HG02571 (cell line): ENCODE measurements around the gene IFTAP.
A peak's percentile ranks its signal among the peaks of the same experiment; 100 is the strongest.
"Not testable (repeated sequence)": the region's sequence is repeated elsewhere in the genome, so short reads cannot be mapped to it uniquely, and the experiment has no call there.

Source experiments
- ATAC-seq: cut with Tn5 transposase; IDR thresholded peaks from one replicate; pipeline ENCODE4 v1.9.1; 2021; ENCODE audit warnings: mild to moderate bottlenecking, moderate library complexity; ENCODE audit not compliant: unreplicated experiment

IFTAP gene

DNA sequence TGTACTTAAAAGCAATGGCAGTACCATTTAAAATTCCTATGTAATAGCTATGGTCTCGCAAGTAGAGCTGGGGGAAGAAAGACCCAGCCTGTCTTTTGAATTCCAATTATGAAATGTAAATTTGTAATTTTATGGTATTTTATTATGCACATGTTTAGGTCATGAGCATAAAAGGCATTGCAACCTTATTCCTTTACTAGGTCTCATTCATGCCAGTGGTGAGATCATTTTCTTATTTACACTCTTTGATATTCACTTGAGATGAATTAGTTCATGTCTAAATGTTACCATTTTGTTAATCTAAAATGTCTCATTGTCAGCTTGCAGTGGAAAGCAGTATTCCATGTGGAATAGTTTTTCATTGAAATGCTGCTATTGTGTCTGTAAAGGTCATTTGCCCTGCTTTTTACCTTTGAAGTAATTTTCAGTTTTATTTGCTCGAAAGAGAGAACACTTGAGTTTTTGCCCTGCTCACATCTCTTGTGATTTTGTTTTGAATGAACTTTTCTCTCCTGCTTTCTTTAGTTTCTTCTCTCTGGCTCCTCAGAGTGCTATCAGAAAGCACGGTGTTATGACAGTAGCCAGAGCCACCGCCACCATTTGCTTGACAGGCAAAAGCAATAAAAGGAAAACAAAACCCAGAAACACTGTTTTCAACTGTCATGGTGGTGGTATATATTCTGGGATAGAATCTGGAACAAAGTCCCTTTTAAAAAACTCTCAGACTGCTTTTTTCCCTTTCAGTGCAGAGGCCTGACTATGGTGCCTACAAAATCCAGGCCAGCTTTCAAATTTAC, 41.0 kb downstream of the IFTAP start:
- no peak for ATAC-seq

DNA sequence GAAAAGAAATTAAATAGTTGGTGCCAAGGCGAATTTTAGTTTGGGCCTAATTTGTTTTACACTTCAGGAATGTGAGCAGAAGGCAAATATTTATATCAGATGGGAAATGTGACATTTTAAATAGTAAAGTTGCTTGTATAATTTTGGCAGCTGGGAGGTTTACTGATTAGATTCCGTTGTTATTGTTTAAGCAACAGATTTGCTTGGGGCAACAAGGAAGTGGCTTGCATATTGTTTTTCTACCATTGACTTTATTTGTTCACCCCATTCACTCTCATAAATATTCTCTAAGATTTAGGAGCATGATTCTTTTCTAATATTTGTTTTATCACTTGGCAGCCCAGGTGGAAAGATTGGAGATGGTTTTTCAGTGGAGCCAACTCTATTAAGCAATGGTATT, 44.3 kb downstream of the IFTAP start:
- ATAC-seq: no peak

DNA sequence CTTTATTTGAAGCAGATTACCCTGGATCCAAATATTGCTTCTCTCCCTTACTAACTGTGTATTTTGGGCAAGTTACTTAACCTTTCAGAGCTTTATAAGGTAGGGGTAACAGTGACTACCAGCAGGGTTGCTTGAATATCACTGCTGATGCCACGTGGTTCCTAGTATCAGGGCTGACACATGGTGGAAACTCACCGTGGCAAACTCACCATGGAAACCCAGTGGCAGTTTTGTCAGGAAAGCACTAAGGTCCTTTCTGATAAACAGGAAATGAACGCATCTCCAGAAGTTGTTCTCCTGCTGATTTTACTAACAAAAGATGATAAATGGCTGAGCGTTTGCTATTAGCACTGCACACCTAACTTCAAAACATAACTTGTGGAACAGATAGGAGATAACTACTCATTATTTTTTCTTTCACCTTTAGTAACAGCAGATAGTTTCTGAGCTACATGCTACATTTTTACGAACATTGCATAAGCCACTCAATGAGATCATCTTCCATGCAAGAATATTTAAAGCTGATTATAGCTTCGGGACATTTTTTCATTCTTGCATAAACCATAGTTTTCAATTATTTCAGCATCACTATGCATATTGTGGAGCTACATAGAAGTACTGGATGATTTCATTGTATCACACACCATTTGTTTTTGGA, 63.4 kb downstream of the IFTAP start:
- no peak for ATAC-seq

DNA sequence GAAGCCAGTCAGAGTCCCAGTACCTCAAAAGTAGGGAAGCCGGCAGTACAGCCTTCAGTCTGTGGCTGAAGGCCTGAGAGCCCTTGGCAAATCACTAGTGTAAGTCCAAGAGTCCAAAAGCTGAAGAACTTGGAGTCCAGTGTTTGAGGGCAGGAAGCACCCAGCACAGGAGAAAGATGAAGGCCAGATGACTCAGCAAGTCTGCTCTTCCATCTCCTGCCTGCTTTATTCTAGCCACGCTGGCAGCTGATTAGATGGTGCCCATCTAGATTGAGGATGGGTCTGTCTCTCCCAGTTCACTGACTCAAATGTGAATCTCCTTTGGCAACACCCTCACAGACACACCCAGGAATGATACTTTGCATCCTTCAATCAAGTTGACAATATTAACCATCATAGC, 67.1 kb downstream of the IFTAP start:
- ATAC-seq: not testable (repeated sequence)

DNA sequence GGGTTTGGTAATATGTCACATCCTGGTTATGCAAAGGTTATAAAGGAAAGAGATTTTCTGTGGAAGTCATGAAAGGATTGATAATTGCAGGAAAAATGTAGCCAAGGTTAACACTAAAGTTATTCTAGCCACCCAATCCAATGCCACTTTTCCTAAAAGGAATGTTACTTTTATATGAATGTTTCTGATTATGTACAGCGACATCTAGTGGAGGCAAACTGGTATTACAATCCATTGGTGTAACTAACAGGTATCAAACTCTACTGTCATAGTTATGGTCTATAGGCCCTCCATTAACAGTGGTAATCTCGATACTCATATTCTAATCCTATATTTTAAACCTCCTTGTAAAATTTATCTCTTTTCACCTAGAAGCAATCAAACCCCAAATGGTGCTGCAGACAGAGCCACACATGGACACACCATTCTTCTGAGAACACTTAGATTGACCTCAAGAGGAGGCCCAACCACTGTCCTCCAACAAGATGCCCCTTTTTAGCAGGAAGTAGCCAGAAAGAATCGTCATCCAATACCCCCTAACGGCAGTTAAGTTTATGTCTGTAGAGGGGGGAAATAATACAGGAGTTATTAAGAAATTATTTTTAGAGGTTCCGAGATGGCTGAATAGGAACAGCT, 78.6 kb downstream of the IFTAP start:
- no peak for ATAC-seq

DNA sequence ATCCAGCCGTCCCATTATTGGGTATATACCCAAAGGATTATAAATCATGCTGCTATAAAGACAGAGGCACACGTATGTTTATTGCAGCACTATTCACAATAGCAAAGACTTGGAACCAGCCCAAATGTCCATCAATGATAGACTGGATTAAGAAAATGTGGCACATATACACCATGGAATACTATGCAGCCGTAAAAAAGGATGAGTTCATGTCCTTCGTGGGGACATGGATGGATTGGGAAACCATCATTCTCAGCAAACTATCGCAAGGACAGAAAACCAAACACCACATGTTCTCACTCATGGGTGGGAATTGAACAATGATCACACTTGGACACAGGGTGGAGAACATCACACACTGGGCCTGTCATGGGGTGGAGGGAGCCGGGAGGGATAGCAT, 85.2 kb downstream of the IFTAP start:
- not testable (repeated sequence) for ATAC-seq

DNA sequence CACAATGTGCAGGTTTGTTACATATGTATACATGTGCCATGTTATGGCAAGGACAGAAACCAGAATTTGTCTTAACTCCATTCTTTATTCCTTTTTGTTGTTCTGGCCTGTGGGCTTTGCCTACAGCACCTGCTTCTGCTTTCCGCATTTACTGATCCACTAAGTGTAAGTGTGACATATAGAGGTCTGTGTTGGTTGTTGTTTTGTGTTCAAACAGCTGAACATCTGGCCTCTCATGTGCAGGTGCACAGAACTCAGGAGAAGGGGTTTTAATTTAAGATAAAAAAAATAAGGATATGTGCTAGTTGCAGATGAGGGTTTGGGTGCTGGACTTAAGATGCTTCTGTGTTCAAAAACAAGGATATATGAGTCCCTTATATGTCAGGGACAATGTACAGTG, 89.5 kb downstream of the IFTAP start:
- no peak for ATAC-seq

DNA sequence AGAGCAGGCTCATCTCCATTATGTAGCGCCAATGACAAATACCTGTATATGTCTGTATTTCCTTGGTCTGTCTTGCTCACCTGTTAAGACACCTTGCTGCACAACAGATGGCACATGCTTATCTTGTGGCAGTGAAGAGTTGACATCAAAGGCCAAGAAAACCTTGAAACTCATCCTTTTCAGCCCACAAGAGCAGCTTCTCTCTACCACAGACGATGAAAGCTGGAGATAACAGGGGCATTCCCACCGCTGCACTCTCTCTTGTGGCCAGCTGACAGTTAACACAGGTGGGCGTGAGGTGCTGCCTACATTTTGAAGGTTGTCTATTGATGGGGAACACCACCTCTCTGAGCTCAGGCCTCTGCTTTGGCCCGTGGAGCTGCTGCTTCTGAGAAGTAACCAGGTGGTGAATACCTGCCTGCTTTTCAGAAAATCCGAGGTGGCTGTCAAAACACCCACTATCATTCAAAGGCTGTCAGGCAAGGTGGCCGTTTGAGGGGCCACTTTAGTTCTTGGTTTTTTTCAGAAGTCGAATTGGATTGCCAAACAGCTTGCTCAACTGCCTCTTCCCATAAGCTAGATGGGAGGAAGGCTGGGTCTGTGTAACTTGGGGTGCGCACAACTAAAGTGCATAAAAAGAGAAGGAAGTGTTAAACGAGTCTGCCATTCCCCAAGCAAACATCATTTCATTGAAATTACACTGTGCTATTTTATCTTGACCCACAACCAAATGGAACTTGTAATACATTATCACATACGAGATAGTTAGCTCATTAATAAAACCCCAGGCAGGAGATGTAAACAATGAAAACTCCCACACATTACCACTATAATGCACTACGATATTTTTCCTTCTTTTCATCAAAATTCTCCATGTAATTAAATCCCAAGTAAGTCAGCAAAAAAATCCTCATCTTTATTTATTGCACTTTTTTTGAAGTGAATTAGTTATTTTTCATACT, 90.8 kb downstream of the IFTAP start:
- ATAC-seq: peak; percentile 77

DNA sequence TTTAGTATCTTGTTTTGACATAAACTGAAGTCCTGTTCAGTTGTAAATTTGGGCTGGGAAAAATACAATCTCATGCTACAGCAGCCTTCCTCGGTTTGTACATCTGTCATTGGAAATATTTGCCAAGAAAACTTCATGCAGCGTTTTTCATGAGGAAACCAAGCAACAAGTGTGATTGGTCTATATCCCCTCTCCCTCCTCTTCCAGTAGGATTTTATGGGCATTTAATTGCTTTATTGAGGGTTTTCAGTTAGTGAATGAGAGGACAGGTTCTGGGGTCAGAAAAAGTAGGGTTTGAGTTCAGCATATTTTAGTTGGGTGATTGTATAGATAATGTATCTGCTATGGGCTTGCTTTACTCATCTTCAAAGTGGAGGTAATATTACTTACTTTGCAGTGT, 93.8 kb downstream of the IFTAP start:
- ATAC-seq: no peak

DNA sequence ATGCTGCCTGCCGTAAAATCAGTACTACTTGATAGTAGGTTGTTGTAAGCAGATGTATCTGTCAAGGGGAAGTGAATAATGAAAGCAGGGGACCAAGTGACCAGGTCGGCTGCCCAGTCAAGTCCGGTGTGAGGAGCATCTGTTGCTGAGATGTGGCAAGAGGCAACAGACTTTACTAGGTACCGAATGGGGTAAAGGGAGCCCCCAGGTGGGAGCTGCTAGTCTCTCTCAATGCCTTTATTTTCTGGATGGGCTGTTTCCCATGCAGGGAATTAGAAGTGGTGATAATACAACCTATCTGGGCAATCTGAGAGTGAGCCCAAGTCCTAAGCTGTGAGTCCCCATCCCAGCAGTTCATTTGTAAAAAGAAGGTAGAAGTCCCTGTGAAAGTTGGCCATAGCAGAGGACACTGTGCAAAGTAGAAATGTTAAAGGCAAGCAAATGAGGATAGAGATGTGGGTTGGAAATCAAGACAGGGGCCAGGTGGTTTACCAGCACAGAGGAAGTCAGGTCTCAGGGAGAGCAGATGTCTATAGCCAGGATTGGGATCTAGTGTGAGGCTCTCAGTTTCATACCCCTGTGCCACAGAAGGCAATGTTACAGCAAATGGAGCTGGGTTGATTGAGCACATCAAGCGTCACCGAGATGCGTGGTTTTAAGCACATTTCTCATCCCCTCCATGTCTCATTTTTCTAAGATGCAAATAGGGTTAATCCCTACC, 94.4 kb downstream of the IFTAP start:
- ATAC-seq: no peak

DNA sequence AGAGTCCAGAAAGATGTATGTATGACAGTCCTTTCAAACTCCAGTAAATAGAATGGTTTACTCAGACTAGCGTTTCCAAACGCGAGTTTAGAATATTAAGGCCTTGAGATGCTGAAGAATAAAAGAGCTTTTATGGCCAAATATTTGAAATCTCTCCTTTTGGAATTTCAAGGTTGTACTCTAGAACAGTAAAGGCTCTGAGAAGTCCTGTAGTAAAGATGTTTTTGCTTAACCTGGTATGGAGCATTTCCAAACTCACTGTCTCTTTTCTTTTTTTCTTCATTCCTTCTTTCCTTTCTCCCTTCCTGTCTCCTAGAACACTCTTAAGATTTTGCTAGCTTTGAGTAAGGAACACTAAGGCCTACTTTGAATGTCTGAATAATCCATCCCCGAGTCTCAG, 95.1 kb downstream of the IFTAP start:
- no peak for ATAC-seq

DNA sequence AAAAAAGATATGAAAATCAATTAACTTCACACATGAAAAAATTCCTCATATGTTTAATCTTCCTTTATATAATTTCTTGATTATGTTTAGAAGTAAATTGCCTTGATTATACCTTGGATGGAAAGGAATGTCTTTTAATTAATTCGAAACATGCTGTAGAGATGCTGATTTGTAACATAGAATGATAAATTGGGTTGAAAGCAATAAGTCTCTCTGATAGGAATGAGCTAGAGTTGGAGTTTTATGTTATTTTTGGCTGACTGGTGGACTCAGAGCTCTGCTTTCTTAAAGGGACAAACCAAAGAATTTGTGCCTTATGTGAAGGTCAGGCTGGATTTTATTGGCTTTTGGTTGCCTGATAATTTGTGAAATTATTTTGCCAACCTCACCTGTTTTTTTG, 98.4 kb downstream of the IFTAP start:
- no peak for ATAC-seq

DNA sequence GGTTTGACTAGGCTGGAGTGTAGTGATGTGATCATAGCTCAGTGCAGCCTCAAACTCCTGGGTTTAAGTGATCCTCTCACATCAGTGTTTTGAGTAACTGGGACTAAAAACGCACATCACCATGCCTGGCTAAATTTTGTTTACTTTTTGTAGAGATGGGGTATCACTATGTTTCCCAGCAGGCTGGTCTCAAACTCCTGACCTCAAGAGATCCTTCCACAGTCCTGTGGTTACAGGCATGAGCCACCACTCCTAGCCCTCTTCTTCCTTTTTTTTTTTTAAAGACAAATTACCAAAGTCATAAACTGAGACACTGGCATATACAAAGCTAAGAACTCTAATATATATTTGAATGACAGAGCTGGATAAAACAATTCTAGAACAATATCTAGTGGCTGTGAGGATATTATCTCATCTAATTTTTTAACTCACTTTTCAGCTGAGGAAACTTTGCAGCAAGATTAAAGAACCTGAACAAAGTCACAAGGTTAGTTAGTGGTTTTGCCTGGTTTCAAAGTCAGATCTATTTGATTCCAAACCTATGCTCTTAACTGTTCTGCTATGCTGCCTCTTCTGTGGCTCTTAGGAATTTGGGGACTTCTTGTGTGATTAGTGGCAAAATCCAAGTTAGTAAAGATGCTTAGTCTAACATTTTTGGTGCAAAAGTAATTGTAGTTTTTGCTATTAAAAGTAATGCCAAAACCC, 99.0 kb downstream of the IFTAP start:
- ATAC-seq: no peak

DNA sequence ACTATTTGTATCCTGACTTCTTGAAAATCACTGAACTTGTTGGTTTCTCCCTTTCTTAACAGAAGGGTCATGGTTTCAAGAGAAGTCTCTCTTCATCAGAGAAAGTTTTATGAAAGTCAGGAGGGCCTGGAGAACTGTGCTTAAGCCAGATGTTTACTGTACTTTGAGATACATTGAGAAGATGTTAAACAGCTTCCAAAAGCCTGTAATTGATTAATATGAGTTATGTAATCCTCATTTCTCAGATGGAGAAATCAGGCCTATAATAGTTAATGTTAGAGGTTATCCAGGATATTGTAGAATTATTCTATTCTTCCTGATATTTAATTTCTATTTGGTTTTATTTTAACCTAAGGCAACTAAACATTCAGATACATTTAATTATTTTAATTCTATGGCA, 100.8 kb downstream of the IFTAP start:
- ATAC-seq: no peak

DNA sequence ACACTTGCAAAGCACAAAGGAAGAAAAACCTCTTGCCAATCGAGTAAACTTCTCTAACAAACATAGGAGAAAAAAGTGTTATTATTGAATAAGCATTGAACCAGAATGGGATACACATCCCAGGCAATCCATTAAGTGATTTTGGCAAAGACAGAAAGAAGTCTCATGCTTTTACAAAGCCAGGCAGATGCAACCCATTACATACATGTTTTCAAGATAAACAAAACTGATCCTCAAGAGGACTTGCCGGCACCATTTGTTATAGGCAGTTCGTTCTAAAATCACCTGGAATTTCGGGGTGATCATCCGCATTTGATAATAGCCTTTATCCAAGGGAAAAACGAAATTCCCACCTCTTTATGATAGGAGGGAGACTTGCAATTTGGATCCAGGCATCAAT, 101.3 kb downstream of the IFTAP start:
- no peak for ATAC-seq

DNA sequence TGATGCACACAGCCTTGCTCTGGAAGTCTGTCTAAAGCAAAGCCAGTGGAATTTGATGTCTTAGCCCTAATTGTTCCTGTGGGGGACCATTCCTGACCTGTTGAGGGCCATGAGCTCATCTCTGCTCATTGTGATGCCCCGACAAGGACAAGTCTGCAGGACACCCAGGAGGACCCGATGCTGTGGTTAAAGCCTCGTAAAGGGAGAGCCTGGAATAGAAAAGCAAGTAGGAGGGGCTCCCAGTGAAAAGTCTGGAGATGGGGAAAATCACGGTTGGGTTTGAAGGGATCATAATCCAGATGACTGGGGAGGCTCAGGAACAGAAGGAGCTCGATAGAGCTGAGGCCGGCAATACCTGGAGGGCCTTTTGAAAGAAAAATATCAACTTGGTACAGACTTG, 102.2 kb downstream of the IFTAP start:
- no peak for ATAC-seq

DNA sequence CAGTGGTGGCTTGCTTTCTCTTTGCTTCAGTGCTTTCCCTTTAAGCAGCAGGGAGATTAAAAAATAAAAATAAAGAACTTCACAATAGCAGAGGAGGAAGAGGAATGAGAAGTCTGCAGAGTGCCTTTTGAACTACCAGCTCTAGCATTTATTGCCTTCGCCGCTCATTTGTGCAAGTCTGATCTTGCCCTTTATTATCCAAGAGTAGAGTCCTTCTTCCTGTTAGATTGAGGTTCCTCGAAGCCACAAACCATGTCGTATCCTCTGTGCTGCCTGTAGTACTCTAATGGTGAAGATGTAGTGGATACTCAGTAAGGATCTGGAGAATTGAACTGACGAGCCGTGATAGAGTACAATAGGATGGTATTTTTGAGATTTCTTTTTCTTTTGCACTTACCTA, 105.0 kb downstream of the IFTAP start:
- ATAC-seq: no peak

DNA sequence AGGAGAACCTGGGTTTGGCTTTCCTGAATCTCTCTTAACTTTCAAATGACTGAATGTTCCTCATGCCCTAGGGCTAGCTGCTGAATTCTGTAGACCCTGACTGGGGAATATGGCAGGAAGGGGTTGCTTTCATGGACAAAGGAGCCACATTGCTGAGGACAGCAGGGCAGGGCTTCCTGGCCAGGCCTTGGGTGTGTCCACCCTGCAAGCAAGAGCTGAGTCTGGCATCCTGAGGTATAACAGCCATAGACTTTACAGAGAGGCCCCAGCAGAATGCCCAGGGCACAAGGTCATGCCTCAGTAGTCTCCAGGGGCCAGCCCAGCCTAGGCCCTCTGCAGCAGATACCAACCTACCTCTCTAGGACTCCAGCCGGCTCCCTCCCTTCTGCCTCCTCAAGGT, 105.9 kb downstream of the IFTAP start:
- ATAC-seq: no peak

DNA sequence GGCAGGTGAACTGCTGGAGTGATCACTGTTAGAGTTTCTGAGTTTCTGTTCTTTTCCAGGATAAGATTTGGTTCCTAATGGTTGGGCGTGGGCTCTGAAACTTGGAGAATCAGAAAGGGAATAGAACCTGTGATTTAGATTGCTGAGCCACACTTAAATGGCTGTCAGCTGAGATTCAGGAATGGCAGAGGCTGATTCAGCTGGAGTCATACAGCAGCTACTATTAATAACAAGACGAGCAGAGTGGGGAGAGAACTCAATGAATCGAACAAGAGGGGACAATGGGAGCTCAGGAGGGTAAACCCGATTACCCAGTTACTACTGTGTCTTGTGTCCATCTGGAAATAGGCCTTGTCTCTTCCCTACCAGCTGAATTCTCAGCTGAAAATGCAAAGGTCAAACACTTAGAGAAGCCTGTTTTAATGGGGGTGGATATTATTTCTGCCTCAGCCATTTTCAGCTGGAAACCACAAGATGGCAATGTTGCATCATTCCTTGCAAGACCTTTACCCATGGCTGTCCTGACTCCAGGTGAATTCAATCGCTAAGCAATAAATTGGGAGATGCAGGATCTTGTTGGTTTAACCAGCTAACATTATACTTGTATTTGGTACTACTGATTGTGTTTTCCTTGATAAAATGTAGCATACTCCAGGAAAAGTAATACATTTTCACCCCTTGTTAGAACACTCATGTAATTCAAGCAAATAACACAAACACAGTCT, 108.2 kb downstream of the IFTAP start:
- peak; percentile 86 for ATAC-seq
